Measurements from ENCODE around the gene FKBP7.

Gene FKBP7

DNA sequence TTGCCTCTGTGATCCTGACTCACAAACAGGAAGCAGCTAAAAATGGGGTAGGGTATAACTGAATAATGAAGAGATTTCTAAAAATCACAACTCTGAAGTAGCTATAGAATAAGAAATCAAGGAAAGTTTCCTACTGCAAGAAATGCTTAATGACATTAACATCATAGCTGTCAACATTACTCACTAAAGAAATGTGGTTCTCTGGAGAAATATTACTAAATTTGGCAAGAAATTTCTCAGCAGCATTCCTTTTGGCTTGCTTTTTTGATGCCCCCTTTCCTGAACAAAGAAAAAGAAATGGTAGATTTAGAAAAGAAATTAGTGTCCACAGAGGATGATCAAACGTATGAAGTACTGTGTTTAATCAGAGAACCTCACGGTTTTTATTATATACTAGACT is 37.0 kb downstream of the FKBP7 start:
- no peak for TF ChIP-seq CTCF (IDR thresholded peaks at IDR 0.05; ENCODE audit: low read depth, low read length, missing control alignments)
- DNase-seq (ENCODE audit: low read depth), result no peak
- H3K4me3 ChIP-seq (ENCODE audit: low read depth, low read length), result no peak overlapping the region
- in situ Hi-C loops (cut with HindIII; ENCODE audit: low sequenced_read_pairs), result loop anchor here (10.0 kb wide), 1 partner anchor 63 kb away; no protein-coding TSS in a partner anchor

DNA sequence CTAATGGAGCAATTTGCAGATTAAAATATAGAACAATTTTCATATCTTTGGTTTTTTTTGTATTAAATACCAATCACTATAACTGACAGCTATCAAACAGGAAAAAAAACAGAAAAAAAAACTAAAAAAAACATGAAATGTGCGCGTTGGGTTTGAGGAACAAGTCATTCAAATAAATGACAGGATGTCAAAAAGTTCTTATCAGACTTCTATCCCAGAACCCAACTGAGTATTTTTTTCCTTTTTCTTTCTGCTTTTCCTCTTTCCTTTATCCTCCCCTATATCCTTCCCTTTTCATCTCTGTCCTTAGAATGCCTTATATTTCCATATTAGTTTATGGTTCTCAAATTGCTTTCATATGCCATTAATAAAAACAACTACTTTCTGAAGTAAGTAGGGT is 41.7 kb downstream of the FKBP7 start:
- no peak for TF ChIP-seq CTCF (IDR thresholded peaks at IDR 0.05; ENCODE audit: low read depth, low read length, missing control alignments)
- no peak for DNase-seq (ENCODE audit: low read depth)
- in situ Hi-C loops (cut with HindIII; ENCODE audit: low sequenced_read_pairs), result no loop called here
- no peak overlapping the region for H3K4me3 ChIP-seq (ENCODE audit: low read depth, low read length)

DNA sequence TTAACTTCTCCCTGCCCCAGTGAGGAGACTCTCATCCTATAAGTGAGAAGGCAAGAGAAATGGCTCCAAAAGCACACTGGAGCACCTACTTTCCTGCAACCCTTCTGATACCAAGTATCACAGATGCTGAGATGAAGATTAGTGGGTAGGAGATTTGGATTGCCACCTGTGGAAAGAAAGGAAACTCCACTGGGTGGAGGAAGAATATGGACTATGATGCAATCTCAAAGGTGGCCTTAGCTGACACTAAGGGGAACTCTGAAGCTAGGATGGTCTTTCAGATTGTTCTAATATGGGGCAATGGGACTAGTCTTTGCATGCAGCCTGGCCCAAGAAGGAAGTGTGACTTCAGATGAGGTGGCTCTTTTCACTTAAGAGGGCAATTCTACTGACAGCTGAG is 49.1 kb downstream of the FKBP7 start:
- in situ Hi-C loops (cut with HindIII; ENCODE audit: low sequenced_read_pairs), result no loop called here
- TF ChIP-seq CTCF (IDR thresholded peaks at IDR 0.05; ENCODE audit: low read depth, low read length, missing control alignments), result no peak
- H3K4me3 ChIP-seq (ENCODE audit: low read depth, low read length), result no peak overlapping the region
- no peak for DNase-seq (ENCODE audit: low read depth)

GRCh38 chr2:178428396-178428806 is 50.0 kb downstream of the FKBP7 start:
- H3K4me3 ChIP-seq (ENCODE audit: low read depth, low read length), result no peak overlapping the region
- in situ Hi-C loops (cut with HindIII; ENCODE audit: low sequenced_read_pairs), result no loop called here
- no peak for DNase-seq (ENCODE audit: low read depth)
- TF ChIP-seq CTCF (IDR thresholded peaks at IDR 0.05; ENCODE audit: low read depth, low read length, missing control alignments), result no peak

DNA sequence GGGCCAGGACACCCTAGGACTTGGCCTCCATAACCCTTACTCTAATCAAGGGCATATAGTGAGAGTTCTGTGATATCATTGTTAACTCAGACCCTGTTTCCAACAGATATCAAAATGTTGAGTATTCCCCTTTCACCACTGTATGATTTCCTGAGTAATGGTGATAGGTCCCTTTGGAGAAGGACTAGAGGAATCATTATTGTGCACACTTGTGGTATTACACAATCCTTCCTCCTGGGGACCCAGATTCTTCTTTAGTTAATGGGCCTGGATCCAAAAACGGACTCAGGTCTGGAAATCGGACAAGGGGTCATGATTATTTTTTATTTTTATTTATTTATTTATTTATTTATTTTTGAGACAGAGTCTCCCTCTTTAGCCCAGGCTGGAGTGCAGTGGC is 50.9 kb downstream of the FKBP7 start:
- DNase-seq (ENCODE audit: low read depth), result no peak
- in situ Hi-C loops (cut with HindIII; ENCODE audit: low sequenced_read_pairs), result no loop called here
- H3K4me3 ChIP-seq (ENCODE audit: low read depth, low read length), result no peak overlapping the region
- TF ChIP-seq CTCF (IDR thresholded peaks at IDR 0.05; ENCODE audit: low read depth, low read length, missing control alignments), result no peak

GRCh38 chr2:178426388-178426787 is 52.0 kb downstream of the FKBP7 start:
- H3K4me3 ChIP-seq (ENCODE audit: low read depth, low read length), result no peak overlapping the region
- in situ Hi-C loops (cut with HindIII; ENCODE audit: low sequenced_read_pairs), result no loop called here
- TF ChIP-seq CTCF (IDR thresholded peaks at IDR 0.05; ENCODE audit: low read depth, low read length, missing control alignments), result no peak
- DNase-seq (ENCODE audit: low read depth), result no peak
